HepG2 (cell line): ENCODE data around the gene PRKAR2B. TPM values are rescaled to one million over a fixed set of nuclear protein-coding genes. Genes with fewer than 3 reads are reported as not detected.

Source experiments
- ATAC-seq: fragments of 200-7000 bp; cut with Tn5 transposase; 3 replicates; pipeline ENCODE4 v1.9.1; 2020; ENCODE audit warnings: mild to moderate bottlenecking, moderate library complexity
- BruUV-seq: library from RNA; stranded (reverse); fragments of 400-500 nt; replicated peaks from 2 replicates; lab custom pipeline; 2021; lab: Mats Ljungman, UMichigan
- CTCF ChIA-PET: fragments of 300-600 bp; formaldehyde crosslinking; extraction: SDS; loops from one replicate; lab custom pipeline; 2021; ENCODE audit warnings: low total read pairs, inconsistent platforms, low intra/inter-chr PET ratio; lab: Yijun Ruan, JAX
- POLR2A ChIA-PET: fragments of 350-600 bp; sonication (Branson Sonifier 250); formaldehyde crosslinking; loops from one replicate; lab custom pipeline; 2020; ENCODE audit warnings: antibody characterized with exemption, inconsistent platforms; lab: Yijun Ruan, JAX
- DNase-seq: peaks from one replicate; pipeline ENCODE4 v3.0.0-alpha.2; 2015; ENCODE audit warnings: low spot score
- FAIRE-seq: peaks from 3 replicates; lab custom pipeline; 2011; peaks lifted over from hg19 to GRCh38; lab: Jason Lieb, UNC
- H2AFZ ChIP-seq: one replicate; pipeline ENCODE4 v1.6.1; 2011; ENCODE audit warnings: low read length, inconsistent platforms
- H3K27ac ChIP-seq: fragments of 300-600 bp; 3 replicates; pipeline ENCODE4 v1.8.0; 2011; ENCODE audit warnings: mixed run types, mild to moderate bottlenecking, mixed read lengths, low read length, inconsistent platforms; ENCODE audit not compliant: insufficient read depth; ENCODE audit errors: extremely low read length
- H3K27me3 ChIP-seq, 2 experiments: fragments of 200-600 bp in 1 of 2; 2 replicates in 1 of 2; 3 replicates in 1 of 2; pipeline versions ENCODE4 v1.6.0 to v1.8.0; 2011; ENCODE audit warnings: low read length in 2 of 2, mild to moderate bottlenecking in 2 of 2, moderate library complexity in 2 of 2, inconsistent platforms in 1 of 2; ENCODE audit not compliant: insufficient read depth in 2 of 2, control insufficient read depth in 1 of 2
- H3K36me3 ChIP-seq, 2 experiments: fragments of 200-600 bp in 1 of 2; replicated peaks in 1 of 2; 2 replicates in 1 of 2; 3 replicates in 1 of 2; pipeline versions ENCODE4 v1.5.1 to v1.8.0; 2011; ENCODE audit warnings: low read length in 2 of 2, inconsistent platforms in 1 of 2; ENCODE audit not compliant: insufficient read depth in 2 of 2, control insufficient read depth in 1 of 2
- H3K4me1 ChIP-seq: 2 replicates; pipeline ENCODE4 v1.5.1; 2012; ENCODE audit warnings: low read length, inconsistent platforms; ENCODE audit not compliant: insufficient read depth
- H3K4me2 ChIP-seq: 2 replicates; pipeline ENCODE4 v1.6.0; 2011; ENCODE audit warnings: low read depth, low read length, inconsistent platforms
- H3K4me3 ChIP-seq, 3 experiments: fragments of 200-600 bp in 1 of 3; sonication (generic), shearing (Covaris generic) in 1 of 3; replicated peaks in 1 of 3; 2 replicates each; pipeline ENCODE4 v1.5.1; 2011 to 2016; ENCODE audit warnings: low read length in 3 of 3, inconsistent platforms in 2 of 3, low read depth in 2 of 3, mild to moderate bottlenecking in 2 of 3, control low read depth in 1 of 3, mixed read lengths in 1 of 3; ENCODE audit not compliant: insufficient read depth in 1 of 3
- H3K79me2 ChIP-seq: one replicate; pipeline ENCODE4 v1.6.1; 2011; ENCODE audit warnings: low read length, inconsistent platforms; ENCODE audit not compliant: insufficient read depth
- H3K9ac ChIP-seq: 2 replicates; pipeline ENCODE4 v1.6.0; 2011; ENCODE audit warnings: mild to moderate bottlenecking, low read depth, low read length, inconsistent platforms; ENCODE audit not compliant: insufficient read depth
- H3K9me3 ChIP-seq: 2 replicates; pipeline ENCODE4 v1.5.1; 2012; ENCODE audit warnings: mild to moderate bottlenecking, low read length
- H4K20me1 ChIP-seq: 2 replicates; pipeline ENCODE4 v1.6.0; 2011; ENCODE audit warnings: inconsistent platforms, mild to moderate bottlenecking, low read length, moderate library complexity; ENCODE audit not compliant: insufficient read depth
- AHR ChIP-seq: IDR thresholded peaks from 2 replicates; pipeline ENCODE4 v1.6.1; 2018; ENCODE audit warnings: missing genetic modification reagents, missing compliant biosample characterization
- CBFB ChIP-seq: sonication (generic); formaldehyde crosslinking; IDR thresholded peaks from 2 replicates; pipeline ENCODE4 v1.4.0; 2020; ENCODE audit warnings: missing genetic modification reagents
- DNMT1 ChIP-seq: sonication (generic); formaldehyde crosslinking; IDR thresholded peaks from 2 replicates; pipeline ENCODE4 v1.5.1; 2020; ENCODE audit warnings: mild to moderate bottlenecking, missing genetic modification reagents
- HMGA1 ChIP-seq: sonication (generic); formaldehyde crosslinking; conservative IDR thresholded peaks from 2 replicates; pipeline ENCODE4 v1.4.0; 2020; ENCODE audit warnings: missing genetic modification reagents
- KLF9 ChIP-seq: IDR thresholded peaks from 2 replicates; pipeline ENCODE4 v1.6.1; 2016; ENCODE audit warnings: low read depth
- PHB2 ChIP-seq: fragments of 450-650 bp; IDR thresholded peaks from 2 replicates; pipeline ENCODE4 v1.6.1; 2018; ENCODE audit not compliant: partially characterized antibody
- PLRG1 ChIP-seq: fragments of 450-650 bp; conservative IDR thresholded peaks from 2 replicates; pipeline ENCODE4 v1.6.1; 2016
- RAD21 ChIP-seq: fragments of 450-650 bp; formaldehyde crosslinking; IDR thresholded peaks from 2 replicates; pipeline ENCODE4 v1.5.0; 2020; ENCODE audit warnings: mild to moderate bottlenecking
- SMARCE1 ChIP-seq: fragments of 450-650 bp; IDR thresholded peaks from 2 replicates; pipeline ENCODE4 v1.6.1; 2017; ENCODE audit warnings: borderline replicate concordance
- SMC3 ChIP-seq: IDR thresholded peaks from 2 replicates; pipeline ENCODE4 v1.6.1; 2011; ENCODE audit warnings: low read length, improper control_type of control experiment
- SMYD3 ChIP-seq: sonication (generic); formaldehyde crosslinking; IDR thresholded peaks from 2 replicates; pipeline ENCODE4 v1.8.1; 2023; ENCODE audit warnings: mild to moderate bottlenecking, missing genetic modification reagents
- SNAI1 ChIP-seq: sonication (generic); formaldehyde crosslinking; IDR thresholded peaks from 2 replicates; pipeline ENCODE4 v1.5.0; 2020; ENCODE audit warnings: mild to moderate bottlenecking, missing genetic modification reagents, borderline replicate concordance
- ZBTB21 ChIP-seq: sonication (generic); formaldehyde crosslinking; IDR thresholded peaks from 2 replicates; pipeline ENCODE4 v1.4.0; 2020; ENCODE audit warnings: missing genetic modification reagents
- ZNF296 ChIP-seq: sonication (generic); formaldehyde crosslinking; conservative IDR thresholded peaks from 2 replicates; pipeline ENCODE4 v1.5.0; 2020; ENCODE audit warnings: mild to moderate bottlenecking, missing genetic modification reagents
- ZNF383 ChIP-seq: sonication (generic); formaldehyde crosslinking; IDR thresholded peaks from 2 replicates; pipeline ENCODE4 v1.4.0; 2020; ENCODE audit warnings: missing genetic modification reagents, mild to moderate bottlenecking, borderline replicate concordance
- WGBS: methylation state at CpG from one replicate; pipeline ENCODE4 v1.1.6; 2017; ENCODE audit warnings: low lambda C conversion rate; 5-methylcytosine and 5-hydroxymethylcytosine counted together
- in situ Hi-C: cut with HindIII; loops from 2 replicates; pipeline ENCODE4 v1.10.0; 2017; ENCODE audit warnings: low pct_unique_long_range_greater_than_20kb; ENCODE audit not compliant: extremely low pct_ligation_motif_present
- intact Hi-C: fragments of 100-400 bp; cut with micrococcal nuclease; formaldehyde crosslinking; loops from one replicate; pipeline ENCODE4 v1.10.0; 2022; ENCODE audit not compliant: unreplicated experiment
- polyA plus RNA-seq, 8 experiments: library from polyadenylated mRNA; depleted of rRNA in 3 of 8; stranded (reverse) in 7 of 8; unstranded in 1 of 8; fragments of >200 nt; fragmentation: Illumina TruSeq in 4 of 8; extraction: Trizol in 4 of 8; gene quantifications; 2 replicates each; pipeline versions ENCODE4 v1.2.1 to v1.2.3, GENCODE V29; 2011 to 2016; ENCODE audit warnings: low read depth in 4 of 8, missing spikeins in 1 of 8, mixed read lengths in 1 of 8; ENCODE audit not compliant: insufficient read depth in 1 of 8
- total RNA-seq, 5 experiments: library from RNA; depleted of rRNA; stranded (reverse); fragments of >200 nt; fragmentation: Illumina TruSeq; extraction: Trizol; gene quantifications; 2 replicates each; pipeline ENCODE4 v1.2.3, GENCODE V29; 2016; ENCODE audit warnings: low read depth in 1 of 5
- TF ChIP-seq, protein P1 (sequence below): sonication (generic); formaldehyde crosslinking; IDR thresholded peaks from 2 replicates; pipeline ENCODE4 v1.4.0; 2020; ENCODE audit warnings: missing genetic modification reagents
- TF ChIP-seq, protein P2 (sequence below): sonication (generic); formaldehyde crosslinking; IDR thresholded peaks from 2 replicates; pipeline ENCODE4 v1.5.1; 2020; ENCODE audit warnings: missing genetic modification reagents, mild to moderate bottlenecking, borderline replicate concordance

The PRKAR2B gene
- total and polyA plus RNA-seq, 2 of the 13 experiments (the other 11 are each of a cell fraction or from before 2014, with no cell fraction given): not detected

DNA sequence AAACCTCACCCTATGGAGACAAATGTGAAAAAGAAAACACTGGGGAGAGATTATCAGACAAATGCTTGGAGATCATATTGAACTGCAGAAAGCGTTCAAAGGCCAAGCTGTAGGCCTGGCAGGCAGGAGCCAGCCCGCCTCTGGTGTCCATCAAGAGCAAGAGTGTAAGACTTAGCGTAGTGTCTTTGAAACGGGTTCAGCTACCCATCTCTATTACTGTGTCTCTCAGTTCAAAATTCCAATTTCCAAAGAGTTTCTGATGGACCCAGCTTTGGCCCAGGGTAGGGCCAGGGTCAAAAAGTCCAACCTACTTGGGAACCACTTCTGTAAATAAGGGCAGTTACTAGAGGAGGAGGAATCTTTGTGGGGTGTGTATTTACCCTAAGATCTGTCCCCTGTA lies 78.9 kb downstream of the PRKAR2B start (continued):
- TF ChIP-seq SNAI1 (CRISPR knock-in tag) (no peak), PHB2 (no peak)

DNA sequence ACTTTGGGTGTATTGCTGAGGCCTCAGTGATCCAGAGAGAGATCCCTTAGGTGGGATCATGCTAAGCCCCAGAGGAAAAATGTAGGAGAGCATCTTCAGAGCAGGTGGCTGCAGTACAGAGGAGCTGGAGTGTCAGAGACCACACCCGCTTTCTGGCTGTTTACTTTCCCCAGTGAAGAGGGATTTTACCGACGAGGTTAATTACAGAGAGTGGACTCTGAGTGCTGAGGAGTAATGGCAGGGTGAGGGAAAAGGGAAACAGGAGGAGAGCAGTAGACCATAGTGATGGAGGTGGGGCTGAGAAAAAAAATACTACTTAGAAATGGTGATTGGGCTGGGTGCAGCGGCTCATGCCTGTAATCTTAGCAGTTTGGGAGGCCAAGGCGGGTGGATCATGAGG lies 81.0 kb downstream of the PRKAR2B start:
- BruUV-seq: no TSS peak
- in situ Hi-C loops: no loop called here
- Histone ChIP-seq H3K9me3 (no peaks in the 10 kb centered on the region), H3K27ac (no peak overlapping the region), H3K4me1 (no peaks in the 10 kb centered on the region), H3K4me2 (no peak overlapping the region), H3K27me3 (no peaks in the 10 kb centered on the region), H3K36me3 (no peaks in the 10 kb centered on the region), H2AFZ (no peak overlapping the region), H4K20me1 (no peaks in the 10 kb centered on the region), H3K79me2 (no peaks in the 10 kb centered on the region), H3K4me3 (no peak overlapping the region), H3K9ac (no peak overlapping the region)
- FAIRE-seq (no peak), DNase-seq (no peak), ATAC-seq (no peak)
- intact Hi-C loops: no loop called here
- ChIA-PET CTCF (no interaction called here), POLR2A (no interaction called here)
- WGBS: 0% methylated on average over 5 of the region's 5 CpGs
- TF ChIP-seq ZNF383 (CRISPR knock-in tag) (no peak), DNMT1 (no peak), SMARCE1 (no peak), KLF9 (CRISPR knock-in tag) (no peak), PLRG1 (no peak), SMC3 (no peak), ZNF296 (CRISPR knock-in tag) (no peak), AHR (CRISPR knock-in tag) (no peak), HMGA1 (CRISPR knock-in tag) (no peak), SMYD3 (no peak), RAD21 (CRISPR knock-in tag) (no peak), CBFB (CRISPR knock-in tag) (no peak), ZBTB21 (CRISPR knock-in tag) (no peak)
- TF ChIP-seq, protein P1, sequence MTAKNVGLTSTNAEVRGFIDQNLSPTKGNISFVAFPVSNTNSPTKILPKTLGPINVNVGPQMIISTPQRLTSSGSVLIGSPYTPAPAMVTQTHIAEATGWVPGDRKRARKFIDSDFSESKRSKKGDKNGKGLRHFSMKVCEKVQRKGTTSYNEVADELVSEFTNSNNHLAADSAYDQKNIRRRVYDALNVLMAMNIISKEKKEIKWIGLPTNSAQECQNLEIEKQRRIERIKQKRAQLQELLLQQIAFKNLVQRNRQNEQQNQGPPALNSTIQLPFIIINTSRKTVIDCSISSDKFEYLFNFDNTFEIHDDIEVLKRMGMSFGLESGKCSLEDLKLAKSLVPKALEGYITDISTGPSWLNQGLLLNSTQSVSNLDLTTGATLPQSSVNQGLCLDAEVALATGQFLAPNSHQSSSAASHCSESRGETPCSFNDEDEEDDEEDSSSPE (CRISPR knock-in tag): no peak
- TF ChIP-seq, protein P2, sequence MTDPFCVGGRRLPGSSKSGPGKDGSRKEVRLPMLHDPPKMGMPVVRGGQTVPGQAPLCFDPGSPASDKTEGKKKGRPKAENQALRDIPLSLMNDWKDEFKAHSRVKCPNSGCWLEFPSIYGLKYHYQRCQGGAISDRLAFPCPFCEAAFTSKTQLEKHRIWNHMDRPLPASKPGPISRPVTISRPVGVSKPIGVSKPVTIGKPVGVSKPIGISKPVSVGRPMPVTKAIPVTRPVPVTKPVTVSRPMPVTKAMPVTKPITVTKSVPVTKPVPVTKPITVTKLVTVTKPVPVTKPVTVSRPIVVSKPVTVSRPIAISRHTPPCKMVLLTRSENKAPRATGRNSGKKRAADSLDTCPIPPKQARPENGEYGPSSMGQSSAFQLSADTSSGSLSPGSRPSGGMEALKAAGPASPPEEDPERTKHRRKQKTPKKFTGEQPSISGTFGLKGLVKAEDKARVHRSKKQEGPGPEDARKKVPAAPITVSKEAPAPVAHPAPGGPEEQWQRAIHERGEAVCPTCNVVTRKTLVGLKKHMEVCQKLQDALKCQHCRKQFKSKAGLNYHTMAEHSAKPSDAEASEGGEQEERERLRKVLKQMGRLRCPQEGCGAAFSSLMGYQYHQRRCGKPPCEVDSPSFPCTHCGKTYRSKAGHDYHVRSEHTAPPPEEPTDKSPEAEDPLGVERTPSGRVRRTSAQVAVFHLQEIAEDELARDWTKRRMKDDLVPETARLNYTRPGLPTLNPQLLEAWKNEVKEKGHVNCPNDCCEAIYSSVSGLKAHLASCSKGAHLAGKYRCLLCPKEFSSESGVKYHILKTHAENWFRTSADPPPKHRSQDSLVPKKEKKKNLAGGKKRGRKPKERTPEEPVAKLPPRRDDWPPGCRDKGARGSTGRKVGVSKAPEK (CRISPR knock-in tag): no peak
